Nephron (organoid): ENCODE data around the gene ZNF423.

Experiments used
- H3K27ac Mint-ChIP-seq, 3 experiments: 2 replicates each; pipeline ENCODE4 v1.8.0; 2020; ENCODE audit warnings: mixed read lengths in 3 of 3, mild to moderate bottlenecking in 2 of 3, moderate library complexity in 1 of 3
- H3K27me3 Mint-ChIP-seq: 2 replicates; pipeline ENCODE4 v1.8.0; 2021; ENCODE audit warnings: low read depth, mild to moderate bottlenecking, moderate library complexity, mixed read lengths
- H3K36me3 Mint-ChIP-seq: 2 replicates; pipeline ENCODE4 v1.8.0; 2020; ENCODE audit warnings: low read depth, mixed read lengths
- H3K4me1 Mint-ChIP-seq: 2 replicates; pipeline ENCODE4 v1.8.0; 2020; ENCODE audit warnings: mixed read lengths
- H3K4me3 Mint-ChIP-seq, 3 experiments: 2 replicates each; pipeline ENCODE4 v1.8.0; 2020; ENCODE audit warnings: mild to moderate bottlenecking in 3 of 3, mixed read lengths in 3 of 3, moderate library complexity in 2 of 3
- H3K9me3 Mint-ChIP-seq: 2 replicates; pipeline ENCODE4 v1.8.0; 2020; ENCODE audit warnings: mixed read lengths
- TF ChIP-seq, protein P1 (sequence below), 3 experiments: fragments of 200-600 bp; sonication (generic); IDR thresholded peaks; one replicate each; pipeline ENCODE4 v1.5.0; 2021; ENCODE audit warnings: antibody characterized with exemption in 3 of 3; ENCODE audit not compliant: unreplicated experiment in 3 of 3

Gene ZNF423

GRCh38 chr16:49575346-49576172, 280.4 kb downstream of the ZNF423 start:
- no peaks in the 10 kb centered on the region for H3K9me3 Mint-ChIP-seq
- no peak overlapping the region for H3K4me3 Mint-ChIP-seq
- peaks cover 23% of the 10 kb centered on the region for H3K36me3 Mint-ChIP-seq
- peaks cover 3% of the 10 kb centered on the region for H3K27me3 Mint-ChIP-seq
- H3K27ac Mint-ChIP-seq, result peak overlapping the region; percentile 81 to 95 (median 85)
- TF ChIP-seq, protein P1, sequence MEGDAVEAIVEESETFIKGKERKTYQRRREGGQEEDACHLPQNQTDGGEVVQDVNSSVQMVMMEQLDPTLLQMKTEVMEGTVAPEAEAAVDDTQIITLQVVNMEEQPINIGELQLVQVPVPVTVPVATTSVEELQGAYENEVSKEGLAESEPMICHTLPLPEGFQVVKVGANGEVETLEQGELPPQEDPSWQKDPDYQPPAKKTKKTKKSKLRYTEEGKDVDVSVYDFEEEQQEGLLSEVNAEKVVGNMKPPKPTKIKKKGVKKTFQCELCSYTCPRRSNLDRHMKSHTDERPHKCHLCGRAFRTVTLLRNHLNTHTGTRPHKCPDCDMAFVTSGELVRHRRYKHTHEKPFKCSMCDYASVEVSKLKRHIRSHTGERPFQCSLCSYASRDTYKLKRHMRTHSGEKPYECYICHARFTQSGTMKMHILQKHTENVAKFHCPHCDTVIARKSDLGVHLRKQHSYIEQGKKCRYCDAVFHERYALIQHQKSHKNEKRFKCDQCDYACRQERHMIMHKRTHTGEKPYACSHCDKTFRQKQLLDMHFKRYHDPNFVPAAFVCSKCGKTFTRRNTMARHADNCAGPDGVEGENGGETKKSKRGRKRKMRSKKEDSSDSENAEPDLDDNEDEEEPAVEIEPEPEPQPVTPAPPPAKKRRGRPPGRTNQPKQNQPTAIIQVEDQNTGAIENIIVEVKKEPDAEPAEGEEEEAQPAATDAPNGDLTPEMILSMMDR (IDR thresholded peaks at IDR 0.05; ENCODE audit: unreplicated experiment in 3 of 3), result no peak
- peaks cover 69% of the 10 kb centered on the region for H3K4me1 Mint-ChIP-seq

- peak overlapping the region in 1 of 3 experiments; percentile 43 for H3K4me3 Mint-ChIP-seq
Measured at GRCh38 chr16:49574826-49575225, 281.1 kb downstream of the ZNF423 start.

GRCh38 chr16:49567950-49568349, 288.0 kb downstream of the ZNF423 start:
- TF ChIP-seq, protein P1 (IDR thresholded peaks at IDR 0.05; ENCODE audit: unreplicated experiment in 3 of 3), result no peak
- Mint-ChIP-seq H3K27ac (peak overlapping the region in 2 of 3 experiments; percentile 57 to 97), H3K27me3 (no peaks in the 10 kb centered on the region), H3K36me3 (peaks cover 11% of the 10 kb centered on the region), H3K9me3 (no peaks in the 10 kb centered on the region), H3K4me1 (peaks cover 79% of the 10 kb centered on the region), H3K4me3 (no peak overlapping the region)

More at GRCh38 chr16:49574826-49575225, 281.1 kb downstream of the ZNF423 start:
- Mint-ChIP-seq H3K27ac (peak overlapping the region; percentile 81 to 95 (median 85)), H3K9me3 (no peaks in the 10 kb centered on the region), H3K4me1 (peaks cover 69% of the 10 kb centered on the region), H3K36me3 (peaks cover 23% of the 10 kb centered on the region), H3K27me3 (peaks cover 3% of the 10 kb centered on the region)
- TF ChIP-seq, protein P1 (IDR thresholded peaks at IDR 0.05; ENCODE audit: unreplicated experiment in 3 of 3), result no peak

GRCh38 chr16:49566432-49566831, 289.5 kb downstream of the ZNF423 start:
- Mint-ChIP-seq H3K9me3 (no peaks in the 10 kb centered on the region), H3K27me3 (no peaks in the 10 kb centered on the region), H3K4me3 (peak overlapping the region in 1 of 3 experiments; percentile 3), H3K4me1 (peaks cover 83% of the 10 kb centered on the region), H3K27ac (peak overlapping the region; percentile 44 to 97 (median 96)), H3K36me3 (no peaks in the 10 kb centered on the region)
- TF ChIP-seq, protein P1 (IDR thresholded peaks at IDR 0.05; ENCODE audit: unreplicated experiment in 3 of 3), result no peak

DNA sequence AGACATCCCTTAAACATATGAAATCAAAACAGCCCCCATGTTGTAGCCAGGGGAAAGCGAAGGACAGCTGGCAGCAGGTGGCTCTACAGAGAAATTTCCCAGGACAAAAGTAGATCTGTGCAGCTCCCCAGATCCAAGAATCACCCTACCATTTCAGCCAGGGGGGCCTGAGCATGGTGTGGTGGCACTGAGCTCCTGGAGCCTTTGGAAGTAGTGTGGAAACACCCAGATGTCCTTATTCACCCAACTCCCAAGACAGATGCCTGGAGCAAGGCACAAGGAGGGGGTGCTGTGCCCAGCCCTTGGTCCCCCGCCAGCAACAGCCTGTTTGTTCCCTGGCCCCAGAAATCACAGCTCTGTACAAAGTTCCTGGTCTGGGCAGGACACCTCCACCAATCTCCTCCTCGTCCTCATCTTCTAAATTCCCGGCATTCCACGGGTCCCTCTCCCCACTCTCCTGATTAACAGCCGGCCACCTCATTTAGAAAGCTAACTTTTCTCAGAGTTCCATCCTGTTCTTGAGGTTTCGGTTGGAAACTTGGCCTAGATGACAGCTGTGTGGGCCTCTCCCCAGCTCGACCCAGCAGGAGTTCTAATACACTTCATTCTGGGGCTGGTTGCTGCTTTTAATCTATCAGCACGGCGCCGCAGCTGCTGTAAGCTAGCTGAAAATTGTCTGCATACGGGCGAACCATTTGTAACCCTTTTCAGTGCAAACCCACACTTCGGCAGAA, 291.2 kb downstream of the ZNF423 start:
- peak overlapping the region in 2 of 3 experiments; percentile 30 to 61 for H3K4me3 Mint-ChIP-seq
- H3K4me1 Mint-ChIP-seq, result peaks cover 92% of the 10 kb centered on the region
- no peaks in the 10 kb centered on the region for H3K9me3 Mint-ChIP-seq
- TF ChIP-seq, protein P1 (IDR thresholded peaks at IDR 0.05; ENCODE audit: unreplicated experiment in 3 of 3), result no peak
- H3K36me3 Mint-ChIP-seq, result no peaks in the 10 kb centered on the region
- H3K27ac Mint-ChIP-seq, result peak overlapping the region; percentile 94 to 97 (median 96)
- H3K27me3 Mint-ChIP-seq, result no peaks in the 10 kb centered on the region
